Embryonic facial prominence (tissue), 1 donor: ENCODE measurements around the gene ZRSR2.

Experiments used
- DNase-seq: peaks from one replicate; pipeline ENCODE4 v3.0.0-alpha.2; 2016; ENCODE audit errors: extremely low spot score

ZRSR2 gene

DNA sequence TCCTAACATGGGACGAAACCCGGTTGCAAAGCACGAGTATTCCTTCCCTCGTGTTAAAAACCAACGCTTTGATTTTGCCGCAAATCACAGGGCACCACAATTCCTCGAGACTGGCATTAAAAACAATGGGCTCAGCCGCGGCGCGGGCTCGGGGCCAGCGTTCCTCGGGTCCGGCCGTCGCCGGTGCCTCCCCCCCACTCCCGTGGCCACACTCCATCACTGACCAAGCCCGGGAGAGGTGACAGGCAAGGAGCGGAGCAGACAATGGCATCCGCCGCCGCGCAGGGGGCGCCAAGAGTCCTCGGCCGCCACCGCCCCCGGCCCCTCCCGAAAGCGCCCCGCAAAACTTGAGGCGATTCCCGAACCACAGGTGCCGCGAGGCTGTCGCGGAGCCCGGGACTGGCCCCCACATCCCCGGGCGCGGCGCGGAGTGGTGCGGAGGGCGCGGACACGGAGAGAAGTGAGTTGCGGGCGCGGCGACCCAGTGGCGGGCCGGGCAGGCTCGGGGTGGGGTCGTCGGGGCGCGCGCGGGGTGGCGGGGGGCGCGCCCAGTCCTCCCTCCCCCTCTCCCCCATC lies 63.9 kb downstream of the ZRSR2 start:
- DNase-seq, result no peak

DNA sequence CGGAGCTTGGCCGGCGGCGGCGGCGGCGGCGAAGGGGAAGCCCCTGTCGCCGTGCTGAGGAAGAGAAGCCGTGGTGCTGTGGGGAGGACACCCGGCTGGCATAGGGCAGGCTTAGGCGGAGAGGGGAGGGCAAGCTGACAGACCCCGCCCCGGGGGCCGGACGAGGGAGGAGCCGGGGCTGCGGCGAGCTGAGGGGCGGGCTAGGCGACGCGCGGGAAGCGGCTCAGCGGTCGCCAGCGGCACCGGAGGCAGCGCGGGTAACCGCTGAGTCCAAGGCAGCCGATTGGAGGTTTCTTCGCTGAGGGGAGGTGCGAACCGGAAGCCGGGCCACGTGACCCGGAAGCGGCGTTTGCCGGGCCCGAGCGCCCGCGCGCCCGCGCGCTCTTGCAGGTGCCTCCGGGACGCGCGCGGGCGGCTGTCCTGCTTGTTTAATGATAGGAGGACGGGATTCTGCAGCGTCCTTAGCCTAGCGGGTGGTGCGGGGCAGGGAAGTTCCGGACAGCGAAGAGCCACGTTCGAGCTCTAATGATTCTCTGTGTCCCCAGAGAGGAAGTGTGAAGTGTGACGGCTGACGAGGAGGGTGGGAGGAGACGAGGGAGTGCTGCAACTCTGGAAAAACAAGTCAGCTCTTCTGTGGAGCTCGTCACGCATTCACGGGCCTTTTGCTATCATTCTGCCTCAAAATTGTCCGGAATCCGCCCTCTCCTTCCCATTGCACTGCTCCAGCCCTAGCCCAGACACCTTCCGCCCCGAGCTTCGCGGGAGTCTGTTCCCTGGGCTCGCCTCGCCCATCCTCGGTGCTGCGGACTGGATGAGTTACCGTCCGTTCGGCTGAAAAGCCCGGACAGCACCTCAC lies 64.7 kb downstream of the ZRSR2 start, which contains the start of gene AP1S2:
AP1S2 (minus strand) TSS at position 102 of the 856 bp plus-strand sequence. CDS start 2,289 bp downstream, outside the sequence.
- DNase-seq, result peak; percentile 77

DNA sequence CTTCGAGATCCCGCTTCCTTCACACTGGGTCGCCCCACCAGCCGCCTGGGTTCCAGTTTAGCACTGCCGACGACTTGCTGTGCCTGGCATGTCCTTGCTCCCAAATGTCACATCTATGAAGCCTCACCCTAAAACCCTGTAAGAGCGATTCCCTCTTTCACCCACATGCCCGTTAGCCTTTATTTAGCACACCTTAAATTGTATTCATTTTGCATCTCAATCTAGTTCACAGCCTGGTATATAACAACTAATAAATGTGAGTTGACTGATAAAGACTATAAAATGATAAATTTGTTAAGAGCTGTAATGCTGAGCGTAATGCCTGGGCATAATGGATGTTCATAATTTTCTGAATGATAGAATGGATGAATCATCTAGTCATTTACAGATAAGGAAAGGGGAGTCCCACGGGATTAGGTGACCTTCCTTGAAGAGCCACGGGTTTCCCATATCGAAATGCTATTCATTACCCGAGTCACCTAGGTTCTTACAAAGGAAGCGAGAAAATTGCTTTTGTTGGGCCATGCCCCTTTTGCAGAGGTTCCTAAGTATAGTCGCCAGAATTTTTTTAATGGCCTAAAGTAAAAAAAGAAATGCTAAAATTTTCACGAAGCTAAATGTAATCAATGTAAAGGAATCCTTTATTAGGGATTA lies 65.4 kb downstream of the ZRSR2 start:
- DNase-seq, result no peak

DNA sequence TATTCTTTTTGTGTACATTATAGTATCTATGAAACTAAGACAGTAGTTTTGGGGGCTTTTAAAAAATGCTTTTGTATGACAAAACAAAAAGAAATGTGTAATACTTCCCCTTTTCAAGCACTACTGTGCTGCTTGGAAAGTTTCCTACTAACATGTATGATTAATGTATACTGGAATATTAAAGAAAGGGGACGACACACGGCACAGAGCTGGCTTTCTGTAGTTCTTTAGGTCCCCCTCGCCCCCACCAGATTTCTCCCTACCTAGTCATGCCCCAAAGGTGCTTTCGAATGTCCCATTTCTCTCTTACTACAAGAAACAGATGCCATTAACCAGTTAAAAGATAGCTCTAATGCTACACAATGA lies 65.9 kb downstream of the ZRSR2 start:
- no peak for DNase-seq

DNA sequence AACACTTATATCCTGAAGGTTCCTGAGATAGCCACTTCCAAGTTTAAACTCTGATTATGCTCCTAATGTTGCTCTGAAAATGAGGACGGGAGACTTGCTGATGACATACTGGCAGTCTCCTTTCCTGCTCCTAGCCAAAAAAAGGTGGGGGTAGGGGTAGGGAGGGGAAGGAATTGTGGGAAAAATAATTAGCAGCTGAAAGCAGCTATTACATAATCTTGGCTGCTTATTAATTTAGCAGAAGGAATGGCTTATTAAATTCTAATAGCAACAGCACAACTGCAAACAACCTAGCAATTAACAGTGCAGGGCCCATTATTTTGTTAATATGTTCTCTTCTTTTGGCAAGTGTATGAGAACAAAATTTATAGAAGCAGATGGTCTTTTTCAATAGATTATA lies 66.4 kb downstream of the ZRSR2 start:
- no peak for DNase-seq

DNA sequence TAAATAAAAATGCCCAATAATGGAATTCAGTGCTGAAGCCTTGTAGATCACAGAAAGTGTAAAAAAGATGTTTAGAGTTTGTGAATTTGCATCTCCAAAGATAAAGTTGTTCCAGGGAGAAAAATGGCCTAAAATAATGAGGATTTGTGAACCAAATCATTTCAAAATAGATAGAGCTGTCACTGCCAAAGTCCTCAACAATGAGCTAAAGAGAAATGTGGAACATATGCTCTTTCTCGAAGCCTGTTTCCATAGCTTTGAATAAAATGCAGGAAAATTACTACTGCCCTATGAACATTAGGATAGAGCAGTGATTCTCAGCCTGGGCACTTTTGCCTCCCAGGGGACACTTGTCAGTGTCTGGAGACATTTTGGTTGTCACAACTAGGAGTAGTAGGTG lies 67.8 kb downstream of the ZRSR2 start:
- DNase-seq, result no peak

DNA sequence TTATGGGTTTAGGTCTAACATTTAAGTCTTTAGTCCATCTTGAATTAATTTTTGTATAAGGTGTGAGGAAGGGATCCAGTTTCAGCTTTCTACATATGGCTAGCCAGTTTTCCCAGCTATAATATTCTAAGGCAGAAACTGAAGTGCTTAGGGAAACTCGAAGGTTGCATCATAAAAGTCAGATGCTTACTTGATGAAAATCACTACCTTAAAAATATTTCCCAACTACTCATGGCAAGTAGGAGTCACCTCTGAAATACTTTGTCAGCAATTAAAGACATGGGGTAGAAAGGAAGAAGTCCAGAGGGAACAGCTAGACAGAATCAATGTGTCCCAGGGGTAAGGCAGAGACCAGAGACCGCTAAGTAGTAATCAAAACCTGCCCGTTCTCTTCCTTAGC lies 70.6 kb downstream of the ZRSR2 start:
- no peak for DNase-seq

DNA sequence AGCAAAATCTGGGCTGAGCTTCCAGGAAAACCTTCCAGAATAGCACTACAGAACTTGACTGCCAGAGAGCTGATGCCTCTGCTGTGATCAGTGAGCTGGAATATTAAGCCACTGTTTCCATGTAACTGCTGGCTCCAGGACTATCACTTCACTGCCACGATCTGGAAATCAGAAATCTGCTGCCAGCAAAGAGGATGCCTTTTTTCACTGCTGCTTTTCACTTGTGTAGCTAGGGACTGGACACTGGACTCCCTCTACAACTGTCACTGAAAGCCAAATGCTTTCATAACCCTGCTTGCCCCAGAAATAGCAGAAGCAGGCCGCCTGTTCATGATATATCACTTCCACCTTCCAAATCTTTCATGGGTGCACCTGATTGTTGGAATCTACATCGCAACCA lies 73.7 kb downstream of the ZRSR2 start:
- no peak for DNase-seq

DNA sequence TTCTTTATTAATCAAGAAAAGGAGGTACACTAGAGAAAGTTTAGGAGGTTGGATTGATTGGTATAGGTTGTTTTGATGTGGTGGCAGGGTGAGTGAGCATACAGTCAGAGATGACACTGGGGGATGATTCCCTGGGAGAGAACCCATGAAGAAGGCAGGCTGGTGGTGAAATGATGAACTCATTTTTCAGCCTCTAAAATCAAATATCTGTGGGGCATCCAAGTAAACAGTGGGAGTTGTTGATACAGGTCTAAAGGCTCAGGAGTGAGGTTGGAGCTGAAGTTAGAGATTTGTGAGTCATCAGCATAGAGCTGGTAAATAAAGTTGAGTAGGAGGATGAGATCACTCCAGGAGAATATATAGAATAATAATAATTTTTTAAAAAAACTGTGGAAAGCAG lies 74.3 kb downstream of the ZRSR2 start:
- DNase-seq, result no peak

DNA sequence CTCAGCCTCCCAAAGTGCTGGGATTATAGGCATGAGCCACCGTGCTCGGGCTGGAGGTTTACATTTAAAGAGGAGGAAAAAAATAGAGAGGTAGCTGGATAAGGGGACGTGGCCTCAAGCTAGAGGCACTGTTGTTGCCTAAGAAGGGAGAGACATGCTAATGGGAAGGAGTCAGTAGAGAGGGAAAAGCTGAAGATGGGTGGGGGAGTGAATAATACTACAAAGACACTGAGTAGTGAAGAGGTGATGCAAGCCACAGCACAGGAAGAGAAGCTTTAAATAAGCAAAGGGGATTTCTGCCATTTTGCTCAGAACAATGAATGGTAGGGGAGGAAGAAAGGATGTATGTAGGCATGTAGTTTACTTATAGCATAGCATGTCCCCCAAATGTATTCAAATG lies 75.9 kb downstream of the ZRSR2 start:
- DNase-seq, result no peak

DNA sequence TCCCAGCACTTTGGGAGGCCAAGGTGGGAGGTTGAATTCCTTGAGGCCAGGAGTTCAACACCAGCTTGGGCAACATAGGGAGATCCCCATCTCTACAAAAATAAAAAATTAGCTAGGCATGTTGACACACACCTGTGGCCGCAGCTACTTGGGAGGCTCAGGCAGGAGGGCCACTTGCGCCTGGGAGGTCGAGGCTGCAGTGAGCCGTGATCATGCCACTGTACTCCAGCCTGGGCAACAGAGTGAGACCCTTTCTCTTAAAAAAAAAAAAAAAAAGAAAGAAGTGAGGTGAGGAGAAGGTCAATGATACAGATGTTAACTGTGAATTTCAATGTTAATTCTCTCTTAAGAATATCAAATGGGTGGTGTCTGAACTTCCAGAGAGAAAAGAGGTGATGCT lies 79.4 kb downstream of the ZRSR2 start:
- DNase-seq, result no peak

DNA sequence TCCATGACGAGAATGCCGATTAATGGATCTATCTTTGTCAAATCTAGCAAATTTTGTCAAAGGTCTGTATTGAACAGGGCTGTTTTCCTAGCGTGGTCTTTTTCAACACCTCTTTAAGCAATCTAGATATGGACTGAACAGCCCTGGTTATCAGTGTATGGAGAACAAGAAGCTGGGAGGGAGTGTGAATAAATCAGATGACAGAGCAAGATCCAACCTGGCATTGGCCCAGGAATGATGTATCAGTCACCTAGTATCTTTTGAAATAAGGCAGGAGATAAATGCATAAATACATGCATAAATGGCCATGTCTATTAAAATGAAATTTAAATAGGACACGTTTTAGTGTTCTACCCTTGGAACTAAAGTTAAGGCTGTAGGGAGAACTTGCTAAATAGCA lies 80.0 kb downstream of the ZRSR2 start:
- no peak for DNase-seq
